H1 (cell line): ENCODE measurements around the gene TBC1D22A. TPM values are rescaled to one million over a fixed set of nuclear protein-coding genes. Genes with fewer than 3 reads are reported as not detected.

ENCODE experiments used
- CTCF ChIA-PET: fragments of 300-600 bp; sonication (Branson Sonifier 250); formaldehyde crosslinking; loops from one replicate; lab custom pipeline; 2021; ENCODE audit not compliant: partially characterized antibody; lab: Charles Lee
- POLR2A ChIA-PET: fragments of 300-600 bp; sonication (Branson Sonifier 250); formaldehyde crosslinking; loops from one replicate; lab custom pipeline; 2021; ENCODE audit warnings: inconsistent platforms; ENCODE audit not compliant: partially characterized antibody; lab: Charles Lee
- DNase-seq, 2 experiments: peaks; one replicate each; pipeline versions ENCODE4 v3.0.0 to v3.0.0-alpha.2; 2010 to 2022; ENCODE audit warnings: low spot score in 2 of 2, low read depth in 1 of 2, mixed read lengths in 1 of 2
- FAIRE-seq: peaks from 2 replicates; lab custom pipeline; 2011; peaks lifted over from hg19 to GRCh38; lab: Jason Lieb, UNC
- H2AFZ ChIP-seq: 2 replicates; pipeline ENCODE4 v1.8.1; 2012; ENCODE audit warnings: low read length, inconsistent platforms
- H2AK5ac ChIP-seq: 2 replicates; pipeline ENCODE4 v1.6.1; 2013; ENCODE audit warnings: low read depth, low read length
- H2BK120ac ChIP-seq: replicated peaks from 2 replicates; pipeline ENCODE3; 2013; ENCODE audit warnings: low read depth, low read length, inconsistent platforms
- H2BK12ac ChIP-seq: 2 replicates; pipeline ENCODE4 v1.6.1; 2013; ENCODE audit warnings: low read depth, low read length
- H2BK15ac ChIP-seq: 2 replicates; pipeline ENCODE4 v1.6.1; 2013; ENCODE audit warnings: low read length
- H2BK20ac ChIP-seq: 2 replicates; pipeline ENCODE4 v1.6.1; 2013; ENCODE audit warnings: low read length
- H2BK5ac ChIP-seq: 2 replicates; pipeline ENCODE4 v1.6.1; 2013; ENCODE audit warnings: low read depth, low read length
- H3K14ac ChIP-seq: 2 replicates; pipeline ENCODE4 v1.6.1; 2013; ENCODE audit warnings: inconsistent platforms; ENCODE audit not compliant: insufficient read length
- H3K18ac ChIP-seq: 2 replicates; pipeline ENCODE4 v1.6.1; 2013; ENCODE audit warnings: low read length; ENCODE audit errors: extremely low read depth
- H3K23ac ChIP-seq: 2 replicates; pipeline ENCODE4 v1.6.1; 2013; ENCODE audit warnings: inconsistent platforms; ENCODE audit not compliant: insufficient read length
- H3K23me2 ChIP-seq: 2 replicates; pipeline ENCODE4 v1.6.1; 2013; ENCODE audit warnings: low read depth, low read length
- H3K27ac ChIP-seq: 2 replicates; pipeline ENCODE4 v1.6.1; 2011; ENCODE audit warnings: low read depth, low read length, inconsistent platforms
- H3K27me3 ChIP-seq, 4 experiments: replicated peaks in 1 of 4; 1 replicate in 1 of 4; 2 replicates in 3 of 4; pipeline versions ENCODE4 v1.6.1 to v1.8.1; 2011 to 2013; ENCODE audit warnings: low read length in 3 of 4, mild to moderate bottlenecking in 3 of 4, inconsistent platforms in 2 of 4, mixed read lengths in 2 of 4, moderate library complexity in 1 of 4; ENCODE audit not compliant: control insufficient read depth in 3 of 4, insufficient read depth in 3 of 4; ENCODE audit errors: extremely low read depth in 1 of 4
- H3K36me3 ChIP-seq, 4 experiments: 2 replicates each; pipeline versions ENCODE4 v1.6.1 to v1.8.1; 2011 to 2013; ENCODE audit warnings: mild to moderate bottlenecking in 4 of 4, low read length in 3 of 4, moderate library complexity in 2 of 4, control low read depth in 1 of 4, inconsistent platforms in 1 of 4; ENCODE audit not compliant: insufficient read depth in 4 of 4, control insufficient read depth in 2 of 4
- H3K4ac ChIP-seq: replicated peaks from 2 replicates; pipeline ENCODE3; 2013; ENCODE audit warnings: low read length, low read depth, mixed read lengths, inconsistent platforms; ENCODE audit not compliant: insufficient read length
- H3K4me1 ChIP-seq, 4 experiments: replicated peaks in 1 of 4; 1 replicate in 1 of 4; 2 replicates in 3 of 4; pipeline versions ENCODE4 v1.6.1 to v1.8.1; 2011 to 2013; ENCODE audit warnings: low read length in 3 of 4, inconsistent platforms in 2 of 4, mixed read lengths in 1 of 4; ENCODE audit not compliant: insufficient read depth in 4 of 4, control insufficient read depth in 3 of 4
- H3K4me2 ChIP-seq, 2 experiments: 2 replicates each; pipeline versions ENCODE4 v1.6.1 to v1.8.1; 2011 to 2013; ENCODE audit warnings: low read depth in 2 of 2, low read length in 2 of 2, control low read depth in 1 of 2, inconsistent platforms in 1 of 2, mild to moderate bottlenecking in 1 of 2; ENCODE audit not compliant: insufficient read depth in 1 of 2
- H3K4me3 ChIP-seq, 4 experiments: fragments of 200-600, 300-600 bp in 1 of 4; sonication (generic), shearing (Covaris generic), sonication (Bioruptor Twin) in 1 of 4; 2 replicates each; pipeline versions ENCODE4 v1.5.1 to v1.8.1; 2011 to 2016; ENCODE audit warnings: low read length in 4 of 4, low read depth in 3 of 4, control low read depth in 2 of 4, inconsistent platforms in 2 of 4, mild to moderate bottlenecking in 2 of 4, mixed read lengths in 1 of 4, moderate library complexity in 1 of 4; ENCODE audit not compliant: insufficient read depth in 2 of 4; ENCODE audit errors: extremely low read depth in 1 of 4
- H3K56ac ChIP-seq: replicated peaks from 2 replicates; pipeline ENCODE3; 2013; ENCODE audit warnings: low read depth, mild to moderate bottlenecking, mixed read lengths, low read length, inconsistent platforms; ENCODE audit not compliant: insufficient read length
- H3K79me1 ChIP-seq: 2 replicates; pipeline ENCODE4 v1.6.1; 2013; ENCODE audit warnings: low read depth, low read length, control low read depth
- H3K79me2 ChIP-seq, 2 experiments: 2 replicates each; pipeline versions ENCODE4 v1.6.1 to v1.8.1; 2012 to 2013; ENCODE audit warnings: low read length in 2 of 2, mild to moderate bottlenecking in 2 of 2, inconsistent platforms in 1 of 2; ENCODE audit not compliant: insufficient read depth in 2 of 2, control insufficient read depth in 1 of 2
- H3K9ac ChIP-seq, 4 experiments: replicated peaks in 1 of 4; 1 replicate in 1 of 4; 2 replicates in 3 of 4; pipeline versions ENCODE4 v1.6.1 to v1.8.1; 2011 to 2013; ENCODE audit warnings: low read depth in 3 of 4, low read length in 3 of 4, control low read depth in 2 of 4, mild to moderate bottlenecking in 2 of 4, moderate library complexity in 2 of 4, inconsistent platforms in 1 of 4; ENCODE audit errors: extremely low read depth in 1 of 4
- H3K9me3 ChIP-seq, 2 experiments: 2 replicates each; pipeline versions ENCODE4 v1.6.1 to v1.8.1; 2012 to 2013; ENCODE audit warnings: mild to moderate bottlenecking in 2 of 2, moderate library complexity in 2 of 2, control low read depth in 1 of 2, inconsistent platforms in 1 of 2, low read depth in 1 of 2, low read length in 1 of 2, mixed read lengths in 1 of 2; ENCODE audit not compliant: insufficient read depth in 2 of 2
- H4K20me1 ChIP-seq, 2 experiments: replicated peaks in 1 of 2; 2 replicates each; pipeline versions ENCODE3 to v1.8.1; 2011 to 2013; ENCODE audit warnings: inconsistent platforms in 2 of 2, low read length in 2 of 2, mild to moderate bottlenecking in 1 of 2; ENCODE audit not compliant: insufficient read depth in 2 of 2, control insufficient read depth in 1 of 2
- H4K5ac ChIP-seq: 2 replicates; pipeline ENCODE4 v1.6.1; 2013; ENCODE audit warnings: low read length, low read depth, mixed read lengths, inconsistent platforms; ENCODE audit not compliant: insufficient read length
- H4K8ac ChIP-seq: 2 replicates; pipeline ENCODE4 v1.8.0; 2013; ENCODE audit warnings: mild to moderate bottlenecking, moderate library complexity, low read length, inconsistent platforms; ENCODE audit not compliant: insufficient read depth; ENCODE audit errors: extremely low read depth
- H4K91ac ChIP-seq: replicated peaks from 2 replicates; pipeline ENCODE3; 2013; ENCODE audit warnings: low read length, mixed read lengths, inconsistent platforms; ENCODE audit not compliant: insufficient read length
- BRCA1 ChIP-seq: IDR thresholded peaks from 2 replicates; pipeline ENCODE4 v1.6.1; 2012; ENCODE audit warnings: low read depth, low read length, improper control_type of control experiment
- CBX8 ChIP-seq: fragments of 300-800, 300-1000 bp; sonication (generic); IDR thresholded peaks from 2 replicates; pipeline ENCODE4 v1.7.1; 2016; ENCODE audit warnings: low read depth, low read length, borderline replicate concordance
- CEBPB ChIP-seq: IDR thresholded peaks from 2 replicates; pipeline ENCODE4 v1.6.1; 2012; ENCODE audit warnings: low read depth, low read length
- CHD1 ChIP-seq: IDR thresholded peaks from 2 replicates; pipeline ENCODE4 v1.6.1; 2012; ENCODE audit warnings: low read depth, low read length, improper control_type of control experiment
- CHD2 ChIP-seq: IDR thresholded peaks from 2 replicates; pipeline ENCODE4 v1.6.1; 2012; ENCODE audit warnings: low read length, improper control_type of control experiment
- FOSL1 ChIP-seq: IDR thresholded peaks from 2 replicates; pipeline ENCODE4 v1.6.1; 2011; ENCODE audit warnings: mild to moderate bottlenecking, low read depth, low read length, moderate library complexity; ENCODE audit not compliant: insufficient read depth
- GABPA ChIP-seq: IDR thresholded peaks from 2 replicates; pipeline ENCODE4 v1.6.1; 2011; ENCODE audit warnings: mild to moderate bottlenecking, low read length, moderate library complexity, borderline replicate concordance; ENCODE audit not compliant: insufficient read depth
- HDAC6 ChIP-seq: IDR thresholded peaks from one replicate; pipeline ENCODE4 v1.7.1; 2012; ENCODE audit warnings: low read depth, mild to moderate bottlenecking, inconsistent platforms, low read length, moderate library complexity
- RNF2 ChIP-seq: fragments of 200-900, 300-1000 bp; sonication (generic); IDR thresholded peaks from 2 replicates; pipeline ENCODE4 v1.7.1; 2016; ENCODE audit warnings: borderline replicate concordance, low read depth, mild to moderate bottlenecking, antibody characterized with exemption, low read length; ENCODE audit not compliant: poor library complexity, severe bottlenecking; ENCODE audit errors: missing control alignments
- RXRA ChIP-seq: IDR thresholded peaks from 2 replicates; pipeline ENCODE4 v1.6.1; 2011; ENCODE audit warnings: low read depth, mild to moderate bottlenecking, low read length, moderate library complexity; ENCODE audit not compliant: insufficient read depth
- SP2 ChIP-seq: IDR thresholded peaks from 2 replicates; pipeline ENCODE4 v1.6.1; 2012; ENCODE audit warnings: mild to moderate bottlenecking, low read length, inconsistent platforms
- SRF ChIP-seq: IDR thresholded peaks from 2 replicates; pipeline ENCODE4 v1.6.1; 2011; ENCODE audit warnings: mild to moderate bottlenecking, low read depth, low read length, moderate library complexity
- TAF1 ChIP-seq: IDR thresholded peaks from 2 replicates; pipeline ENCODE4 v1.6.1; 2011; ENCODE audit warnings: mild to moderate bottlenecking, low read depth, low read length
- TEAD4 ChIP-seq: IDR thresholded peaks from 2 replicates; pipeline ENCODE4 v1.6.1; 2012; ENCODE audit warnings: low read depth, low read length, inconsistent platforms, mixed read lengths
- WGBS, 2 experiments: shearing (Covaris generic) in 1 of 2; methylation state at CpG; one replicate each; pipeline versions ENCODE4 v1.1.6 to v1.1.7; 2013 to 2015; ENCODE audit warnings: low lambda C conversion rate in 2 of 2, mixed read lengths in 2 of 2, inconsistent platforms in 1 of 2, low coverage in 1 of 2, missing lambda C conversion rate in 1 of 2; ENCODE audit not compliant: insufficient replicate concordance in 2 of 2, insufficient coverage in 1 of 2, insufficient read length in 1 of 2; ENCODE audit errors: extremely low coverage in 1 of 2, missing lambda C conversion rate in 1 of 2; 5-methylcytosine and 5-hydroxymethylcytosine counted together
- polyA plus RNA-seq, 7 experiments: library from polyadenylated mRNA; depleted of rRNA in 3 of 7; stranded (reverse) in 5 of 7; unstranded in 2 of 7; fragments of >200 nt in 5 of 7; fragments of 200-250 nt in 2 of 7; gene quantifications; 1 replicate in 5 of 7; 2 replicates in 1 of 7; 4 replicates in 1 of 7; pipeline versions ENCODE4 v1.2.1 to v1.2.3, GENCODE V29; 2011 to 2013; ENCODE audit warnings: missing spikeins in 2 of 7, mixed read lengths in 2 of 7
- total RNA-seq: library from RNA; stranded (reverse); fragmentation: NEBNext Ultra II Directional; extraction: Animal tissue kit (Norgen Biotek cat#: 25700); gene quantifications from 2 replicates; pipeline ENCODE4 v1.2.1, GENCODE V29; 2021
- TF ChIP-seq, protein P1 (sequence below): IDR thresholded peaks from 2 replicates; pipeline ENCODE4 v1.6.1; 2012; ENCODE audit warnings: inconsistent platforms

Gene TBC1D22A
- total and polyA plus RNA-seq, 2 of the 8 experiments (the other 6 are each of a cell fraction or from before 2014, with no cell fraction given), result 11.9 to 18.4 TPM

DNA sequence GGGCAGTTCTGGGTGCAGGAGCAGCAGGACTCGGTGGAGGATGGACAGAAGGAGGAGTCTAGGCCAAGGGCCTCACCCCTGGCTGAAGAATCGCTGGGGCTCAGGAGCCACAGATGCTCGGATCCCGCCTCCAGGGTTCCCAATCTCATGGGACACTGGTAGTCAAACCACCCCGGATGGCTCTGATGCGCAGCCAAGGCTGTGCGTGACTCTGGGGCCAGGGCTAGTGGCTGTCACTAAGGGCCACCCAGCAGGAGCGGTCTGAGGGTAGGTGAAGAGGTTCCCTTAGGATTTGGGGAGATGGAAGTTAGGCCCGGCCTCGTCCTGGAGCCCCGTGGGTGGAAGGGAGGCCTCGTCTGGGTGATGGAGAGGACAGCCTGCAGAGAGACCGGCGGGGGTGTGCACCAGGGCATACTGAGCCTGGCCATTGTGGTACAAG lies 300.6 kb downstream of the TBC1D22A start:
- Histone ChIP-seq H4K20me1 (peaks cover 0 to 3% of the 10 kb centered on the region in 2 experiments), H3K4me3 (no peak overlapping the region), H3K9ac (no peak overlapping the region), H4K8ac (peak overlapping the region; percentile 1; the same call in 1 of the 2 replicates), H3K79me2 (no peaks in the 10 kb centered on the region), H2AK5ac (no peak overlapping the region), H3K18ac (no peak overlapping the region), H3K4me2 (no peak overlapping the region), H3K56ac (no peak overlapping the region), H3K14ac (no peak overlapping the region), H3K27ac (no peak overlapping the region), H3K4me1 (no peaks in the 10 kb centered on the region), H4K91ac (no peak overlapping the region), H2BK5ac (no peak overlapping the region; the same call in 1 of the 2 replicates), H2AFZ (no peak overlapping the region), H2BK12ac (no peak overlapping the region), H2BK15ac (no peak overlapping the region), H3K79me1 (peaks cover 5% of the 10 kb centered on the region; the same call in 1 of the 2 replicates), H2BK120ac (no peak overlapping the region), H3K23ac (no peak overlapping the region), H3K9me3 (no peaks in the 10 kb centered on the region), H3K23me2 (no peaks in the 10 kb centered on the region), H2BK20ac (no peak overlapping the region), H3K36me3 (no peaks in the 10 kb centered on the region; a peak in 1 of 8 replicates), H3K4ac (no peak overlapping the region), H3K27me3 (no peaks in the 10 kb centered on the region), H4K5ac (no peak overlapping the region)
- DNase-seq (no peak), FAIRE-seq (no peak)
- CTCF ChIA-PET, result no interaction called here
- POLR2A ChIA-PET, result no interaction called here
- WGBS, 2 experiments, result 91% methylated on average over 14 of the region's 14 CpGs; no CpG with 5 or more reads in 1 of the 2 experiments
- no peak for TF ChIP-seq CEBPB
- TF ChIP-seq BRCA1, result no peak
- no peak for TF ChIP-seq SP2
- TF ChIP-seq RXRA, result no peak
- TF ChIP-seq CHD1, result no peak
- no peak for TF ChIP-seq TAF1
- TF ChIP-seq CBX8, result no peak
- TF ChIP-seq, protein P1, sequence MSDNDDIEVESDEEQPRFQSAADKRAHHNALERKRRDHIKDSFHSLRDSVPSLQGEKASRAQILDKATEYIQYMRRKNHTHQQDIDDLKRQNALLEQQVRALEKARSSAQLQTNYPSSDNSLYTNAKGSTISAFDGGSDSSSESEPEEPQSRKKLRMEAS, result no peak
- no peak for TF ChIP-seq CHD2
- TF ChIP-seq TEAD4, result no peak
- TF ChIP-seq FOSL1, result no peak
- no peak for TF ChIP-seq GABPA
- TF ChIP-seq SRF, result no peak
- TF ChIP-seq RNF2, result no peak
- TF ChIP-seq HDAC6, result no peak
